ENCODE data around the gene HTRA2.

Gene HTRA2

DNA sequence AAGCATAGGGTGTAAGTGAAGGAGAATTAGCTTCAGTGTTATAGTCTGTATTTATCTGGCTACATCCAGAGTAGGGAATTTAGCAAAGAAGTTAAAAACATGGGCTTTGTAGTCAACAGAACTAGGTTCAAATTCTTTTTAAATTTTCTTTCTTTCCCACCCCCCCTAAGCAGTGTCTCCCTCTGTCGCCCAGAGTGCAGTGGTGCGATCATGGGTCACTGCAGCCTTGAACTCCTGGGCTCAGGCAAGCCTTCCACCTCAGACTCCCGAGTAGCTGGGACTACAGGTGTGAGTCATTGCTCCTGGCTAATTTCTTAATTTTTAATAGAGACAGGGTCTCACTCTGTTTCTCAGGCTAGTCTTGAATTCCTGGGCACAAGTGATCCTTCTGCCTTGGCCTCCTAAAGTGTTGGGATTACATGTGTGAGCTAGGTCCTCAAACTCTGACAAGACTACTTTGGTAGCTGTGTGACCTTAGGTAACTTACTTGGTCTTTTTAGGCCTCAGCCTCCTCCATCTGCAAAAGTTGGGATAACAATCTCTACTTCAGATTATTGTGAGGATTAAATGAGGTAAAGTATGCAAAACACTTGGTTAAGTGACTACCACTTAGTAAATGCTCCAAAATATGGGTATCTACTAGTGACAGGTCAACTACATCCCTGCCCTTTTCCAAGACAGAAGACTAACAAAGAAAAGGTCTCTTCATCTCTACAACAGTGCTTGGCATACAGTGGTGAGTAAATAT is 42.6 kb downstream of the HTRA2 start:
- DNase-seq (ENCODE audit: extremely low spot score): no peak
- CTCF ChIA-PET: interaction anchor here (0.6 to 11.2 kb wide), 10 partner anchors 8 to 181 kb away, joined by 3 to 188 read pairs (median 4); partner anchors contain the start of genes CCDC142 and TTC31
- POLR2A ChIA-PET: no interaction called here
- TF ChIP-seq, protein P1, sequence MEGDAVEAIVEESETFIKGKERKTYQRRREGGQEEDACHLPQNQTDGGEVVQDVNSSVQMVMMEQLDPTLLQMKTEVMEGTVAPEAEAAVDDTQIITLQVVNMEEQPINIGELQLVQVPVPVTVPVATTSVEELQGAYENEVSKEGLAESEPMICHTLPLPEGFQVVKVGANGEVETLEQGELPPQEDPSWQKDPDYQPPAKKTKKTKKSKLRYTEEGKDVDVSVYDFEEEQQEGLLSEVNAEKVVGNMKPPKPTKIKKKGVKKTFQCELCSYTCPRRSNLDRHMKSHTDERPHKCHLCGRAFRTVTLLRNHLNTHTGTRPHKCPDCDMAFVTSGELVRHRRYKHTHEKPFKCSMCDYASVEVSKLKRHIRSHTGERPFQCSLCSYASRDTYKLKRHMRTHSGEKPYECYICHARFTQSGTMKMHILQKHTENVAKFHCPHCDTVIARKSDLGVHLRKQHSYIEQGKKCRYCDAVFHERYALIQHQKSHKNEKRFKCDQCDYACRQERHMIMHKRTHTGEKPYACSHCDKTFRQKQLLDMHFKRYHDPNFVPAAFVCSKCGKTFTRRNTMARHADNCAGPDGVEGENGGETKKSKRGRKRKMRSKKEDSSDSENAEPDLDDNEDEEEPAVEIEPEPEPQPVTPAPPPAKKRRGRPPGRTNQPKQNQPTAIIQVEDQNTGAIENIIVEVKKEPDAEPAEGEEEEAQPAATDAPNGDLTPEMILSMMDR (IDR thresholded peaks at IDR 0.05; ENCODE audit: control extremely low read depth, extremely low read depth, low read depth, missing control alignments): peak; percentile 35

DNA sequence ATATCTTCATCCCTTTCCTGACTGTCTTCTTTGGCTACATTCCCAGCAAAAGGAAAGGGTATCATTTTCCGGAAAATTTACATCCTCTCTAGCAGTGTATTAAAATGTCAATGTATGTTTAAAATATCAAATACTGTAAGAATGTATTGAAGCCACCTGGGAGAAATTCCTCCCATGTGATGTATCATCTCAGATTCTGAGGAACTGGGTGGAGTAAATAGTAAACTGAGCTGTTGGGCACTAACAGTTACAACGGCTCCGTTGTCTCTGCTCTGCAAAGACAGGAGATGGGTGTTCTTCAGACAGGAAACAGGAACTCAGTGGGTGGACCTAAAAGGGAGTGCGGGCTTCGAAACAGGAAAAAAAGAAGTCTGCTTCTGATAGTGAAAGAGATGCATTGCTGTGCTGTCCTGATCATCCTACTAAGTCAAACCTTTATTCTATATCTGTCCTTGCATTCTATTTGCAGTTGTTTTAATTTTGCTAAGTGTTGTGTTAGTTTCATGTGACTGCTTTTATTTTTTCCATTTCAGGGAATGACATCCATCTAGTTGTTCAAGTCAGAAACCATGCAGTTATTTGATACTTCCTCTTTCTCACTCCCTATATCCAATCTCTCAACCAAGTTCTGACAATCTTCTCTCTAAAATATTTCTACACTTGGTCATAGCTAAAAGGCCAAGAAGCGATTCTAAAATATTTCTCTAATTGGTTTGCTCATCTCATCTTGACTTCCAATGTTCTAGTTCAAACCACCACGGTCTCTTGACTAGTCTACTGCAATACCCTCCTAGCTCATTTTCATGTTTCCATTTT is 44.2 kb downstream of the HTRA2 start:
- POLR2A ChIA-PET: no interaction called here
- CTCF ChIA-PET: interaction anchor here (1.4 to 11.2 kb wide), 8 partner anchors 13 to 117 kb away, joined by 3 to 188 read pairs (median 5); partner anchors contain the start of genes CCDC142, TTC31 and WBP1
- peak; percentile 40 for DNase-seq (ENCODE audit: extremely low spot score)
- TF ChIP-seq, protein P1 (IDR thresholded peaks at IDR 0.05; ENCODE audit: control extremely low read depth, extremely low read depth, low read depth, missing control alignments): no peak

DNA sequence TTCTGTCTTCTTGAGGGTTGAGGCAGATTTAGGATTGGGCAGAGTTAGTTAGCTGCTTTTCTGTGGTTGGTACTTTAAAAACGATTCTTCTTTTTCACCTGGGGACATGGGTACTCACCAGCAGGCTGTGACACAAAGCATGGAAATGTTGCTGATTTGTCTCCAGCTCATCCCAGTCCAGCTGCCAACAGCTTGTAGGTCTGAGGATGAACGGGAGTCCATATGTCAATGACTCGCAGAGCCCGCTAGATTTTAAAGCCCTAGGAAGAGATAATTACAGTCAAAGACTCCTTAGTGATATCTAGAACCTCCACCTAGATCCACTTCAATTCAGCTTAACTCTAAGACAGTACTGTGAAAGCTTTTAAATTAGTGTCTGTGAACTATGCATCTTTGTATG is 45.6 kb downstream of the HTRA2 start:
- CTCF ChIA-PET: interaction anchor here (1.2 to 11.2 kb wide), 8 partner anchors 8 to 118 kb away, joined by 3 to 188 read pairs (median 12); partner anchors contain the start of genes CCDC142, TTC31 and WBP1
- TF ChIP-seq, protein P1 (IDR thresholded peaks at IDR 0.05; ENCODE audit: control extremely low read depth, extremely low read depth, low read depth, missing control alignments): no peak
- no peak for DNase-seq (ENCODE audit: extremely low spot score)
- POLR2A ChIA-PET: no interaction called here

DNA sequence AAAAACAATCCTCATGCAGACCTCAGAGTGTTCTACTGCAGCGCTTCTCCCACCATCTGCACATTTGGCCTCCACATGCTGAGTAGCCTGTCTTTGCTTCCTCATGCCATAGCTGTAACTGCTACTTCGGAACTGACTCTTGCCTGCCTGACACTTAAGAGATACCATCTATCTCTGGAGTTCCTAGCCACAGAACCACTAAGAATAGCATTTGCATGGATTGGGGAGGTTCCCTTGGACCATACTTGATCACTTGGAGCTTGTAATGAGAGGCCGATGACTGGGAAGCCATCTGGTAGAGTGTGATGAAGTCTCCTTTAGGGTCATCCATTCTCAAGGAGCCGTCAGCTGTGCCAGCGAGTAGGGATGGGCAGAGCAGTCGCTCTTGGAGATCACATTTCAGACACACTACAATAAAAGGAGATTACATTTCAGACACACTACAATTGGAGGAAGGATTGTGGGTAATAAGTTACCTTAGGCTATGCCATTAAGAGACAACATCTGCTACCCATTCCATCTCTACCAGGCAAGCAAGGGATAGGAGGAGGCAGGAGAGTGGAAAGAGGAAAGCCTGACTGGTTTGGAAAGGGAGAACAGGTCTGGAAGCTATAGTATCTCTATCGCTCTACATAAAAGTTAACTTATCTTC is 46.6 kb downstream of the HTRA2 start:
- TF ChIP-seq, protein P1 (IDR thresholded peaks at IDR 0.05; ENCODE audit: control extremely low read depth, extremely low read depth, low read depth, missing control alignments): no peak
- CTCF ChIA-PET: interaction anchor here (1.2 to 11.2 kb wide), 7 partner anchors 9 to 114 kb away, joined by 3 to 188 read pairs (median 19); partner anchors contain the start of genes CCDC142 and TTC31
- POLR2A ChIA-PET: no interaction called here
- no peak for DNase-seq (ENCODE audit: extremely low spot score)

DNA sequence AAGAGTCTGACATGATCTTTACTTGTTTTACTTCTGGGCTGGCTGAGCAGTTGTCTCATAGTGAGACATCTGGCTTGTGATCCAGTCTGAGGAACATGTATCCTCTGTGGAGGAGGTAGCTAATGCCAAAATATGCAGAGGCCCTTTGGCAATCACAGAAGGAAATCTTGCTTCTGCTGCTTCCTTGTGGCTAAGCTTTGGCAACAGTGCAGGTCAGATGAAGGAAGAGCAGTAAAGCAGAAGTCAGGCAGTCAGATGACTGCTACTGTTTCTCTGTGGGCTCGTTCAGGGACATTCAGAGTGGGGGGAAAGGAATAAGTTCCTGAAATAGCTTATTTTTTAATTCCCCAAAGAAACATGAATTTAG is 47.1 kb downstream of the HTRA2 start:
- CTCF ChIA-PET: interaction anchor here (1.2 to 11.2 kb wide), 7 partner anchors 9 to 95 kb away, joined by 3 to 188 read pairs (median 4); partner anchors contain the start of genes CCDC142 and TTC31
- TF ChIP-seq, protein P1 (IDR thresholded peaks at IDR 0.05; ENCODE audit: control extremely low read depth, extremely low read depth, low read depth, missing control alignments): no peak
- DNase-seq (ENCODE audit: extremely low spot score): no peak
- POLR2A ChIA-PET: no interaction called here

DNA sequence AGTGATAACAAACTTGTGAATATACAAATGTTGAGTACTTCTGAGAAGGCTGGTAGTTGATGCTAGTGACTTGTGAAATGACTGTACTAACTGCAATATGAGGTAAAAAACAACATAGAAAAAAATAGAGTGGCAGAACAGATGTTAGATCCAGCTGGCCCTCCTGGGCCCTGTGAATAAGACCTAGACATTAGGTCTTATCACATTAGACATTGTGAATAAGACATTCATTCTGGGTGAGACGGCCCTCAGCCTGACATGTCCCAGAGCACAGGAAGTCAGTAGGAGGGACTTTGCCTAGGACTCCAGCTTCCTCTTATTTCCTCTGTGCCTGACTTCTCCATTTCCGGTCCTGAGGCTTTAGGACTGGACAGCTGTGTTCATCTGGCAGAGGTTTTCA is 47.7 kb downstream of the HTRA2 start:
- DNase-seq (ENCODE audit: extremely low spot score): no peak
- CTCF ChIA-PET: interaction anchor here (1.1 to 11.2 kb wide), 9 partner anchors 10 to 157 kb away, joined by 3 to 188 read pairs (median 4); partner anchors contain the start of genes C2orf81, CCDC142, TTC31 and WDR54
- TF ChIP-seq, protein P1 (IDR thresholded peaks at IDR 0.05; ENCODE audit: control extremely low read depth, extremely low read depth, low read depth, missing control alignments): no peak
- POLR2A ChIA-PET: interaction anchor here (0.6 kb wide), 1 partner anchor 12 kb away, joined by 3 read pairs; no protein-coding TSS in a partner anchor

Measured in GM10248 (cell line).